AG10803 (cell line): Measurements from ENCODE around the gene PABPC1L2B.
"Not testable (repeated sequence)": the region's sequence is repeated elsewhere in the genome, so short reads cannot be mapped to it uniquely, and the experiment has no call there.

ENCODE experiments used
- DNase-seq: peaks from one replicate; pipeline ENCODE4 v3.0.0; 2010; ENCODE audit warnings: low read depth
- H3K4me3 ChIP-seq: 2 replicates; pipeline ENCODE4 v1.5.1; 2011; ENCODE audit warnings: mild to moderate bottlenecking, low read length, control low read depth
- TF ChIP-seq, protein P1 (sequence below): conservative IDR thresholded peaks from 2 replicates; pipeline ENCODE4 v1.5.1; 2011; ENCODE audit warnings: mild to moderate bottlenecking, low read length, control low read depth, inconsistent platforms

PABPC1L2B gene

DNA sequence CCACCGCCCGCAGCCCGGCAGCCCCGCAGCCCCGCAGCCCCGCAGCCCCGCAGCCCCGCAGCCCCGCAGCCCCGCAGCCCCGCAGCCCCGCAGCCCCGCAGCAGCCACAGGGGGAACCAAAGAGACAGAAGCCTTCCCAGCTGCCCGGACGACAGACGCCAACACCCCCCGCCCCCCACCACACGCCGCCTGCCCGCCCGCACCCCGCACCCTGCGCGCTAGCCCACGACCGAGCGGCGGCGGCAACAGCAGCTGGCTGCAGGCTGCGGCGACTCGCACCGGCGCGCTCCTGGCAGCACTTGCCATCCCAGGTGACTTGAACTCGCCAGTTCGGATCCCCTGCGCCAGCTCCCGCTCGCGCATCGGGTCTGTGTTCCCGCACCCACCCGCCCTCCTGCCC, at the start of gene PABPC1L2B:
PABPC1L2B (plus strand) TSS at position 207 of the 400 bp plus-strand sequence. CDS start 704 bp downstream, outside the sequence.
- not testable (repeated sequence) for H3K4me3 ChIP-seq, DNase-seq

DNA sequence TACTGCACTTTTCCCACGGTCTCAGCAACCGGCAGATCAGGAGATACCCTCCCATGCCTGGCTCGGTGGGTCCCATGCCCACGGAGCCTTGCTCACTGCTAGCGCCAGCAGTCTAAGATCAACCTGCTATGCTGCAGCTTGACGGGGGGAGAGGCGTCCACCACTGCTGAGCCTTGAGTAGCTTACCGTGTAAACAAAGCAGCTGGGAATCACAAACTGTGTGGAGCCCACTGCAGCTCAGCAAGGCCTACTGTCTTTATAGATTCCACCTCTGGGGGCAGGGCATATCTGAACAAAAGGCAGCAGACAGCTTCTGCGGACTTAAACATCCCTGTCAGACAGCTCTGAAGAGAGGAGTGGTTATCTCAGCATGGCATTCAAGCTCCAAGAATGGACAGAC, 42.8 kb upstream of the PABPC1L2B start:
- H3K4me3 ChIP-seq, DNase-seq: not testable (repeated sequence)

DNA sequence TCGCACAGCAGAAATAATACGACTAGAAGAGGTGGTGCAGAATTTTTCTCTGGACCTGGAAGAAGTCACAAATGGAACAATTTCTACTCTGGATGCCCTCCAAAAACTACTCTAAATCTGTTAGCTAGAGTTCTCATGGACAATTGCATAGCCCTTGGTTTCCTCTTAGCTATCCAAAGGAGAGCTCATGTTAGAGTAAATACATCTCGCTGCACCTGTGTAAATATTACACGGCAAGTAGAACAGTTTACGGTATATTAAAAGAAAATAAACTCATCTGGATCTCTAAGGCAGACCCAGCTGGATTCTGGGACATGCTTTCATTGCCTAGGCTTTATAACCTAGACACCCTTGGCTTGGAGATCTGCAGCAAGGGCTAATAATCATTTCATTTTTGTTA, 30.9 kb upstream of the PABPC1L2B start:
- H3K4me3 ChIP-seq, DNase-seq: not testable (repeated sequence)

DNA sequence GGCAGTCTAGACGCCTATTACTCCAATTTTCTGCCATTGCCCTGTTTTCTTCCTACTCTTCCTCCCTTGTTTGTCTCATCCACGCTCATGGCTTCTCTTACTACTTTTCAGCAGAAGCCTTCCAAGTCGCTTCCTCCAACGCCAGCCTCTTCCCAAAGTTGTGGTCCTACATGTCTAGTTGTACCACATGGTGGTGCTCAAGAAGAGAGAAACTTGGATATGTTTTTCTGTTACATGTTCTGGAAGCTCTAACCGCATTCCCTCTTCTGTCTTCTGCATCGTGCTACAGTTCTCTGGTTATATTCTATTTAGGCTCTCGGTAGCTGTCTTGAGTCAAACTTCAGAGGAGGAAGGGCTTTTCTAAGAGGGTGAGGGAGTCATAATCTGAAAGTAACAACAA, 27.9 kb upstream of the PABPC1L2B start:
- H3K4me3 ChIP-seq, DNase-seq: not testable (repeated sequence)

DNA sequence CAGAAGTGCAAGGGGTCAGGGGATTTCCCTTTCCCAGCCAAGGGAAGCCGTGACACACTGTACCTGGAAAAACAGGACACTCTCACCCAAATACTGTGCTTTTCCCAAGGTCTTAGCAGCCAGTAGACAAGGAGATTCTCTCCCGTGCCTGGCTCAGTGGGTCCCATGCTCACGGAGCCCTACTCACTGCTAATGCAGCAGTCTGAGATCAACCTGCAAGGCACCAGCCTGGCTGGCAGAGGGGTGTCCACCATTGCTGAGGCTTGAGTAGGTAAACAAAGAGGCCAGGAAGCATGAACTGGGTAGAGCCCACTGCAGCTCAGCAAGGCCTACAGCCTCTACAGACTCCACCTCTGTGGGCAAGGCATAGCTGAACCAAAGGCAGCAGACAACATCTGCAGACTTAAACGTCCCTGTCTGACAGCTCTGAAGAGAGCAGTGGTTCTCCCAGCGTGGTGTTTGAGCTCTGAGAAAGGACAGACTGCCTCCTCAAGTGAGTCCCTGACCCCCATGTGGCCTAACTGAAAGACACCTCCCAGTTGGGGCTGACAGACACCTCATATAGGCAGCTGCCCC, 21.8 kb upstream of the PABPC1L2B start:
- DNase-seq = not testable (repeated sequence)

DNA sequence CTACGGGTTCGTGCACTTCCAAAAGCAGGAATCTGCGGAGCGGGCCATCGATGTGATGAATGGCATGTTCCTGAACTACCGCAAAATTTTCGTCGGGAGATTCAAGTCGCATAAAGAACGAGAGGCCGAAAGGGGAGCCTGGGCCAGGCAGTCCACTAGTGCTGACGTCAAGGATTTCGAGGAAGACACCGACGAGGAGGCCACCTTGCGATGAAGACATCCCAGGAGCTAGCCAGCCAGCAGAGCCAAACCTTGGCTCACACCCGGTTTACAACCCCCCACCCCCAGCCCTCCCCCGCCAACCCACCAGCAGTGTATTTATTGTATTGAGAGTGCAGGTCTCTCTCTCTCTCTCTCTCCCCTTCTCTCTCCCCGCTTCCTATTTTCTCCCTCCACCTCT, 1.3 kb downstream of the PABPC1L2B start:
- not testable (repeated sequence) for H3K4me3 ChIP-seq, DNase-seq

More for the DNA sequence above, 21.8 kb upstream of the PABPC1L2B start:
- H3K4me3 ChIP-seq = not testable (repeated sequence)

DNA sequence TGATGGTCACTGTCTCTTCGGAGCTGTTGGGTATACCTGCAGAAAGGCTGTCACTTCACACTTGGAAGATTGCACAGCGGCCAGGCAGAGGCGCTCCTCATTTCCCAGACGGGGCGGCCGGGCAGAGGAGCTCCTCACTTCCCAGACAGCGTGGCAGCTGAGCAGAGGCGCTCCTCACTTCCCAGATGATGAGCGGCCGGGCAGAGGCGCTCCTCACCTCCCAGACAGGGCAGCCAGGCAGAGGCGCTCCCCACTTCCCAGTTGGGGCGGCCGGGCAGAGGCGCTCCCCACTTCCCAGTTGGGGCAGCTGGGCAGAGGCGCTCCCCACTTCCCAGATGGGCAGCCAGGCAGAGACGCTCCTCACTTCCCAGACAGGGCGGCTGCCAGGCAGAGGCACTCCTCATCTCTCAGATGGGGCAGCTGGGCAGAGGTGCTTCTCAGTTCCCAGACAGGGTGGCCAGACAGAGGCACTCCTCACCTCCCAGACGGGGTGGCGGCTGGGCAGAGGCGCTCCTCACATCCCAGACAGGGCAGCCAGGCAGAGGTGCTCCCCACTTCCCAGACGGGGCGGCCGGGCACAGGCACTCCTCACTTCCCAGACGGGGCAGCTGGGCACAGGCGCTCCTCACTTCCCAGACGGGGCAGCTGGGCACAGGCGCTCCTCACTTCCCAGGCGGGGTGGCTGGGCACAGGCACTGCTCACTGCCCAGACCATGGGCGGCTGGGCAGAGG, 18.8 kb downstream of the PABPC1L2B start:
- no peak overlapping the region for H3K4me3 ChIP-seq
- TF ChIP-seq, protein P1, sequence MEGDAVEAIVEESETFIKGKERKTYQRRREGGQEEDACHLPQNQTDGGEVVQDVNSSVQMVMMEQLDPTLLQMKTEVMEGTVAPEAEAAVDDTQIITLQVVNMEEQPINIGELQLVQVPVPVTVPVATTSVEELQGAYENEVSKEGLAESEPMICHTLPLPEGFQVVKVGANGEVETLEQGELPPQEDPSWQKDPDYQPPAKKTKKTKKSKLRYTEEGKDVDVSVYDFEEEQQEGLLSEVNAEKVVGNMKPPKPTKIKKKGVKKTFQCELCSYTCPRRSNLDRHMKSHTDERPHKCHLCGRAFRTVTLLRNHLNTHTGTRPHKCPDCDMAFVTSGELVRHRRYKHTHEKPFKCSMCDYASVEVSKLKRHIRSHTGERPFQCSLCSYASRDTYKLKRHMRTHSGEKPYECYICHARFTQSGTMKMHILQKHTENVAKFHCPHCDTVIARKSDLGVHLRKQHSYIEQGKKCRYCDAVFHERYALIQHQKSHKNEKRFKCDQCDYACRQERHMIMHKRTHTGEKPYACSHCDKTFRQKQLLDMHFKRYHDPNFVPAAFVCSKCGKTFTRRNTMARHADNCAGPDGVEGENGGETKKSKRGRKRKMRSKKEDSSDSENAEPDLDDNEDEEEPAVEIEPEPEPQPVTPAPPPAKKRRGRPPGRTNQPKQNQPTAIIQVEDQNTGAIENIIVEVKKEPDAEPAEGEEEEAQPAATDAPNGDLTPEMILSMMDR = no peak

DNA sequence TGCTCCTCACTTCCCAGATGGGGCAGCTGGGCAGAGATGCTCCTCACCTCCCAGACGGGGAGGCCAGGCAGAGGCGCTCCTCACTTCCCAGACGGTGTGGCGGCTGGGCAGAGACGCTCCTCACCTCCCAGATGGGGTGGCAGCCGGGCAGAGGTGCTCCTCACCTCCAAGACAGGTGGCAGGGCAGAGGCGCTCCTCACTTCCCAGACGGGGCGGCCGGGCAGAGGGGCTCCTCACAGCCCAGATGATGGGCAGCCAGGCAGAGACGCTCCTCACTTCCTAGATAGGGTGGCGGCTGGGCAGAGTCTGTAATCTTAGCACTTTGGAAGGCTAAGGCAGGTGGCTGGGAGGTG, 19.3 kb downstream of the PABPC1L2B start:
- not testable (repeated sequence) for DNase-seq, H3K4me3 ChIP-seq

More for the DNA sequence above, 18.8 kb downstream of the PABPC1L2B start:
- no peak for DNase-seq

DNA sequence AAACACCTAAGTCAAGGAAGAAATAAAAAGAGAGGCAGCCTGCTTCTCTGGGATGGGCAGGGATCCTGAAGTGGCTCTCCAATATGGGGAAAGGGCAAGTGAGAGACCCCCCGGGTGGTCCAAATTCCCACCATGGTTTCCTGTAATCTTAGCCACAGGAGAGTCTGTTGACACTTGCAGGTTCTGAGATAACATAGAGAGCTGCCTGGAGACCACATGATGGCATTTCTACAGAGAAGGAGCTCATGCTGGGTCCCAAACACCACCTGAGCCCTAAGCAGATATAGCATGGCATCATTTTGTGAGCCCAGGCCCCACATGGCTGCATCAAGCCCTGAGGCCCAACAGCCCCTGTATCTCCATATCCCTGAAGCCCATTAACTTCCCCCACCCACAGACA, 26.1 kb downstream of the PABPC1L2B start:
- DNase-seq = no peak
- no peak overlapping the region for H3K4me3 ChIP-seq
- TF ChIP-seq, protein P1 = no peak
